GM13976 (cell line): ENCODE results near the gene DRD1.

Experiments used
- DNase-seq: peaks from one replicate; pipeline ENCODE4 v3.0.0; 2012; ENCODE audit warnings: low spot score
- in situ Hi-C: fragments of 300-500 bp; cut with MboI; formaldehyde crosslinking; loops from one replicate; pipeline ENCODE4 v1.12.0; 2022; ENCODE audit warnings: low sequenced_read_pairs, mixed read lengths, inconsistent platforms; ENCODE audit not compliant: unreplicated experiment
- TF ChIP-seq, protein P1 (sequence below): IDR thresholded peaks from 2 replicates; pipeline ENCODE4 v1.5.1; 2012; ENCODE audit warnings: borderline replicate concordance, mild to moderate bottlenecking; ENCODE audit not compliant: insufficient read depth; ENCODE audit errors: extremely low read depth, missing control alignments, control extremely low read depth

DRD1 gene

DNA sequence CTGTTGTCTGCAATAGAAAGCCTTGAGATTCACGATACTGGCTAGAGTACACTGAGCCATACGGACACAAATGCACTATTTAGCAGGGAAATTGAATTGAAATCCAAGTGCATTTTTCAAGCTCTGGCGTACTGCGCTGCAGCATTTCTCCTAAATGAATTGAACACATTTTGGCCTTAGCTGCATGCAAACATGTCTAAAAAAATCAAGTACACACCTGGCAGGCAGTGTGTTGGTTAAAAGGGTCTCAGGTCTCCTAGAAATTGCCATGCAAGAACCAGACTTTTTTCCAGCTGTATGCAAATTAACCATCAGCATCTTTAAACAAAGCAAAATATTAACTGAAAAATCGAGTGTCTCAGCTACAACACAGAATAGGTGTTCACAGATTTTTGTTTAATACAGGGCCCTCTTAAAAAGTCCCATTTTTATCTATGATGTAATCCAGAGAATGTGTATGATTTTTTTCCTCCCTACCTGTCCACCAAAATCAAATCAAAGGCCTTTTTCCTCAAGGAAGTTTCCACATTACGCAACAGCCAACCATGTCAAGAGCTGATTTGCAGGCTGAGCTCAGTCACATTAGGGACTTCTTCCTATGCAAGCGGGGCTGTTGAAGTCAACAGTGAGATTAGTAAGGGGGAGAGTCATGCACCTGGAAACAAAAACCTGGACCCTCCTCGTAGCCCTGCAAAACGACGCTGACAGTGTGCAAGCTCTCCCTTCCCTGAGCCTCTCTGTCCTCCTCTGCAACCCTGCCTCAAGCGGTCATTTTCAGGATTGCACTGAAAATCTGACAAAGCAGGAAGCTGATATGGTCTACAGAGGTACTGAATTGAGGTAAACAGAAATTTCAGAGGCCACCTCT lies 20.3 kb upstream of the DRD1 start:
- TF ChIP-seq, protein P1, sequence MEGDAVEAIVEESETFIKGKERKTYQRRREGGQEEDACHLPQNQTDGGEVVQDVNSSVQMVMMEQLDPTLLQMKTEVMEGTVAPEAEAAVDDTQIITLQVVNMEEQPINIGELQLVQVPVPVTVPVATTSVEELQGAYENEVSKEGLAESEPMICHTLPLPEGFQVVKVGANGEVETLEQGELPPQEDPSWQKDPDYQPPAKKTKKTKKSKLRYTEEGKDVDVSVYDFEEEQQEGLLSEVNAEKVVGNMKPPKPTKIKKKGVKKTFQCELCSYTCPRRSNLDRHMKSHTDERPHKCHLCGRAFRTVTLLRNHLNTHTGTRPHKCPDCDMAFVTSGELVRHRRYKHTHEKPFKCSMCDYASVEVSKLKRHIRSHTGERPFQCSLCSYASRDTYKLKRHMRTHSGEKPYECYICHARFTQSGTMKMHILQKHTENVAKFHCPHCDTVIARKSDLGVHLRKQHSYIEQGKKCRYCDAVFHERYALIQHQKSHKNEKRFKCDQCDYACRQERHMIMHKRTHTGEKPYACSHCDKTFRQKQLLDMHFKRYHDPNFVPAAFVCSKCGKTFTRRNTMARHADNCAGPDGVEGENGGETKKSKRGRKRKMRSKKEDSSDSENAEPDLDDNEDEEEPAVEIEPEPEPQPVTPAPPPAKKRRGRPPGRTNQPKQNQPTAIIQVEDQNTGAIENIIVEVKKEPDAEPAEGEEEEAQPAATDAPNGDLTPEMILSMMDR = peak; percentile 75
- in situ Hi-C loops = no loop called here
- DNase-seq = peak; percentile 49

DNA sequence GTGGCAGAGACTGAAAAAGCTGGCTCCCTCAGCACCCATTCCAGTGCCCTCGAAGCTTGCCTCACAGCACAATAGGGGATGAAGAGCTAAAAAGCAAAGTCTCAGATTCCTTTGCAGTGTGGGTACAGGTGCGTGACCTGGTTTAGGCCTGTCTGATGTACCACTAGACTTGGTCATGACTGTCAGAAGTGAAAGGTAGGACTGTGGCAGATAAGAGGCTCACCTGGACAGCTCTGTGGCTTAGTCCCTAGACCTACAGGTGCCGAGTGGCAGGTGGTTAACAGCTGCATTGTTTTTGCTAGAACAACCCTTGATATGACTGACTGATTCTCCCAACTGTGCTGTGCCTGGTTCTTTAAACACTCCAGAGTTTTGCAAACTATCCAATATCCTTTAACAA lies 19.7 kb upstream of the DRD1 start:
- in situ Hi-C loops = no loop called here
- TF ChIP-seq, protein P1 = no peak
- DNase-seq = no peak

DNA sequence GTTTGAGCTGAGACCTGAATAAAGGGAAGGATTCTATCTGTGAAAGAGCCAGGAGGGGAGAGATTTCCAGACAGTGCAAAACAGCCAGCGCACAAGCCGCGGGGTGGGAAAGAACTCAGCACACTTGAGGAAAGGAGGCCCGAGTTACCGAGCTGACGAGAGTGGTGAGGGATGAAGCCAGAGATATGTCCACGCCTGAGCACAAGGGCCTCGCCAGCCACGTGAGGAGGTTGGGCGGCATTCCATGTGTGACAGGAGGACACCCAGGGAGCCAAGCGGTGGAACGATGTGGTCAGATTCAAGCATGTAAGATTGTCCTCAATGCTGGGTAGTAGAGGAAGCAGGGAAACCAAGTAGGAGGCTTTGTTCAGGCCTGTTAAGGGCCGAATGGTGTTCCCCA lies 17.4 kb upstream of the DRD1 start:
- TF ChIP-seq, protein P1 = no peak
- DNase-seq = no peak
- in situ Hi-C loops = no loop called here

DNA sequence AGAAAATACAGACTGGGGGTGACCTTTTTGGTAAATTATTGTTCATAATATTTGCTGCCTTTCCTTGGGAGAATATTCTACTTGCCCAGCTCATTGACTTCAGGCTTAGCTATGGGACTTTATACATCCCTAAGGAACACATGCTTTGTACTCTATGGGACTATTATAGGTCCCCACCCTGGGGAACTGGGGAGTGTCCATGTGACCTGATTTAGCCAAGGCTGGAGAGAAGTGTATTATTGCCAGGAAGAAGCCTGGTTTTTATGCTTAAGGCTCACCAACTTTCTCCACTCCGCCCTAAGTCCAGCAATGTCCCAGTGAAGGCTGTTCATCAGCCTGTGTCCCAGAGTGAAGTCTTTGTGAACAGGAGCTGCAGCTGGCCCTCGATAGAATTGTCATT lies 16.6 kb upstream of the DRD1 start:
- TF ChIP-seq, protein P1 = no peak
- in situ Hi-C loops = no loop called here
- no peak for DNase-seq

DNA sequence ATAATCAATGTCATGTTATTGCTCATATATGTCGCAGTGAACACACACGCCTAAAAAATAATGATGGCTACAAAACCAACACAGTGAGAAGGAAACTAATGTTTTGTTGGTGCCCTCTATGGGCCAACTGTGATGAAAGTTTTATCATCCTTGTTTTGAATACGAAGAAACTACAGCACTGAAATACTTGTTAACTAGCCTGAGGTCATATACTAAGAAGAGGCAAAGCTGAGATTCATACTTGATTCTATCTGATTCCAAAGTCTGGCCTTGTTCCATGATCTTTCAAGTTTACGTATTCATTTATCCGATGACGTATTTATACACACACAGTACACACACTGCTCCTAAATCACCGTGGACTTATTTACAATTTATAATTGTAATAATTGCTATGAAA lies 16.1 kb upstream of the DRD1 start:
- no peak for DNase-seq
- in situ Hi-C loops = no loop called here
- TF ChIP-seq, protein P1 = no peak

DNA sequence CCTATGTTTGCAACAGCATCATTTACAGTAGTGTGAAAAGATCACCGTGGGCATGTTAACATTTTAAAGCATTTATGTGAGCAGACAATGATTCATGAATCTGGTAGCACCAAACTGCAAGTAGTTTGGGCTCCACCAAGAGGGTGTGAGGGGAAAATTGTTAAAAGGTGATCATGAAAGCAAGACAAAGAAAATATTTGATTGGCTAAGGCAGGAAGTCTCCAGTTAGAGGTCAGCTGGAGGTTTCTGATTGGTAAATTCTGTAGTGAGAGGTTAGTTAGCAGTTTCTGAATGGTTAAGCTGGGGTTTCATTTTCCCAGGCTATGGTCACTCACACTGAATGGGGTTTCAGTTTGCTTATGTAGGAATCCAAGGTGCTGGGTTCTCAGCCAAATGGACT lies 13.5 kb upstream of the DRD1 start:
- peak; percentile 36 for DNase-seq
- TF ChIP-seq, protein P1 = no peak
- in situ Hi-C loops = no loop called here
